ENCODE results near the gene PROX1. TPM values are rescaled to one million over a fixed set of nuclear protein-coding genes. Genes with fewer than 3 reads are reported as not detected.

Gene PROX1
- total and polyA plus RNA-seq, 2 of the 8 experiments (the other 6 are each of a cell fraction or from before 2014, with no cell fraction given) = 0.30 to 2.0 TPM

GRCh38 chr1:213983493-213984386 is 4.0 kb upstream of the PROX1 start:
- Histone ChIP-seq H3K4ac (replicated peaks; ENCODE audit: insufficient read length, low read depth, low read length) (no peak overlapping the region), H3K27me3 (replicated peaks in 1 of 4; ENCODE audit: control insufficient read depth in 3 of 4, extremely low read depth in 1 of 4, insufficient read depth in 3 of 4, low read length in 3 of 4) (peaks cover 57 to 84% (median 79%) of the 10 kb centered on the region in 4 experiments), H2AFZ (ENCODE audit: low read length) (peak overlapping the region; percentile 70; the same call in 1 of the 2 replicates), H3K9ac (replicated peaks in 1 of 4; ENCODE audit: extremely low read depth in 1 of 4, low read depth in 3 of 4, low read length in 3 of 4) (no peak overlapping the region), H3K4me3 (ENCODE audit: extremely low read depth in 1 of 4, insufficient read depth in 2 of 4, low read depth in 3 of 4, low read length in 4 of 4) (peak overlapping the region; percentile 51 to 85 (median 58)), H3K4me1 (replicated peaks in 1 of 4; ENCODE audit: control insufficient read depth in 3 of 4, insufficient read depth in 4 of 4, low read length in 3 of 4) (peaks cover 23 to 37% (median 25%) of the 10 kb centered on the region in 4 experiments), H3K56ac (replicated peaks; ENCODE audit: insufficient read length, low read depth, low read length) (no peak overlapping the region), H3K18ac (ENCODE audit: extremely low read depth, low read length) (peak overlapping the region; percentile 26; the same call in 1 of the 2 replicates), H2AK5ac (ENCODE audit: low read depth, low read length) (no peak overlapping the region), H2BK12ac (ENCODE audit: low read depth, low read length) (peak overlapping the region; percentile 97; the same call in 1 of the 2 replicates), H4K5ac (ENCODE audit: insufficient read length, low read depth, low read length) (no peak overlapping the region), H4K91ac (replicated peaks; ENCODE audit: insufficient read length, low read length) (no peak overlapping the region), H4K20me1 (replicated peaks in 1 of 2; ENCODE audit: control insufficient read depth in 1 of 2, insufficient read depth in 2 of 2, low read length in 2 of 2) (peaks cover 5 to 16% of the 10 kb centered on the region in 2 experiments), H3K14ac (ENCODE audit: insufficient read length) (no peak overlapping the region), H3K23me2 (ENCODE audit: low read depth, low read length) (peaks cover 36% of the 10 kb centered on the region), H2BK15ac (ENCODE audit: low read length) (peak overlapping the region; percentile 53; the same call in 1 of the 2 replicates), H3K27ac (ENCODE audit: low read depth, low read length) (no peak overlapping the region), H3K4me2 (ENCODE audit: insufficient read depth in 1 of 2, low read depth in 2 of 2, low read length in 2 of 2) (peak overlapping the region; percentile 89 to 93), H4K8ac (ENCODE audit: extremely low read depth, insufficient read depth, low read length) (no peak overlapping the region), H2BK120ac (replicated peaks; ENCODE audit: low read depth, low read length) (no peak overlapping the region), H2BK5ac (ENCODE audit: low read depth, low read length) (peak overlapping the region; percentile 84; the same call in 1 of the 2 replicates), H3K9me3 (ENCODE audit: insufficient read depth in 2 of 2, low read depth in 1 of 2, low read length in 1 of 2) (no peaks in the 10 kb centered on the region), H3K23ac (ENCODE audit: insufficient read length) (no peak overlapping the region), H3K36me3 (ENCODE audit: control insufficient read depth in 2 of 4, insufficient read depth in 4 of 4, low read length in 3 of 4) (no peaks in the 10 kb centered on the region), H3K79me1 (ENCODE audit: low read depth, low read length) (no peaks in the 10 kb centered on the region), H3K79me2 (ENCODE audit: control insufficient read depth in 1 of 2, insufficient read depth in 2 of 2, low read length in 2 of 2) (no peaks in the 10 kb centered on the region), H2BK20ac (ENCODE audit: low read length) (no peak overlapping the region)
- POLR2A ChIA-PET (ENCODE audit: partially characterized antibody) = interaction anchor here (0.6 to 1.0 kb wide), 2 partner anchors 51 to 665 kb away, joined by 3 read pairs; no protein-coding TSS in a partner anchor
- 3% methylated on average over 36 of the region's 36 CpGs; no CpG with 5 or more reads in 1 of the 2 experiments for WGBS, 2 experiments (ENCODE audit: extremely low coverage in 1 of 2, insufficient coverage in 1 of 2, insufficient read length in 1 of 2, insufficient replicate concordance in 2 of 2, low coverage in 1 of 2, low lambda C conversion rate in 2 of 2, missing lambda C conversion rate in 1 of 2)
- no peak for DNase-seq (ENCODE audit: low read depth in 1 of 2, low spot score in 2 of 2)
- CTCF ChIA-PET (ENCODE audit: partially characterized antibody) = interaction anchor here (0.7 to 1.1 kb wide), 3 partner anchors 51 to 223 kb away, joined by 3 to 6 read pairs (median 3); no protein-coding TSS in a partner anchor
- no peak for FAIRE-seq
- TF ChIP-seq PHF8 (conservative IDR thresholded peaks at IDR 0.05; ENCODE audit: low read depth, low read length) = 0 out of 2 replicates have a peak, but pooled peaks have one; percentile 16
- peak; percentile 92 for TF ChIP-seq SUZ12 (IDR thresholded peaks at IDR 0.05; ENCODE audit: low read length)
- TF ChIP-seq, protein P1, sequence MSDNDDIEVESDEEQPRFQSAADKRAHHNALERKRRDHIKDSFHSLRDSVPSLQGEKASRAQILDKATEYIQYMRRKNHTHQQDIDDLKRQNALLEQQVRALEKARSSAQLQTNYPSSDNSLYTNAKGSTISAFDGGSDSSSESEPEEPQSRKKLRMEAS (IDR thresholded peaks at IDR 0.05) = peak; percentile 70
- 0 out of 2 replicates have a peak, but pooled peaks have one; percentile 4 for TF ChIP-seq TAF1 (IDR thresholded peaks at IDR 0.05; ENCODE audit: low read depth, low read length)
- TF ChIP-seq HDAC6 (IDR thresholded peaks at IDR 0.05; ENCODE audit: low read depth, low read length) = no peak
- TF ChIP-seq EZH2 (IDR thresholded peaks at IDR 0.05; ENCODE audit: low read depth, low read length, severe bottlenecking) = peak; percentile 89
- TF ChIP-seq NANOG (IDR thresholded peaks at IDR 0.05; ENCODE audit: insufficient read depth, low read depth, low read length, poor library complexity, severe bottlenecking) = no peak
- no peak for TF ChIP-seq SIRT6 (IDR thresholded peaks at IDR 0.05; ENCODE audit: low read length)
